H9 (cell line): ENCODE data around the gene FAM53B. TPM values are rescaled to one million over a fixed set of nuclear protein-coding genes. Genes with fewer than 3 reads are reported as not detected.

Source experiments
- DNase-seq: peaks from one replicate; pipeline ENCODE4 v3.0.0-alpha.2; 2017
- H2AFZ ChIP-seq: one replicate; pipeline ENCODE4 v1.6.1; 2013; ENCODE audit warnings: mild to moderate bottlenecking, low read length, control low read depth, moderate library complexity
- H2AK5ac ChIP-seq: 2 replicates; pipeline ENCODE4 v1.6.1; 2013; ENCODE audit warnings: low read length, control low read depth, mixed read lengths; ENCODE audit not compliant: insufficient read length
- H2BK120ac ChIP-seq: one replicate; pipeline ENCODE4 v1.6.1; 2013; ENCODE audit warnings: low read depth, mild to moderate bottlenecking, low read length, control low read depth, inconsistent platforms; ENCODE audit not compliant: poor library complexity, severe bottlenecking
- H2BK12ac ChIP-seq: 2 replicates; pipeline ENCODE4 v1.6.1; 2013; ENCODE audit warnings: low read length, control low read depth, mixed read lengths, low read depth; ENCODE audit not compliant: insufficient read length
- H2BK15ac ChIP-seq: 2 replicates; pipeline ENCODE4 v1.6.1; 2013; ENCODE audit warnings: low read depth, low read length, control low read depth
- H2BK20ac ChIP-seq: one replicate; pipeline ENCODE4 v1.6.1; 2013; ENCODE audit warnings: low read depth, mild to moderate bottlenecking, low read length, control low read depth, inconsistent platforms; ENCODE audit not compliant: poor library complexity, severe bottlenecking
- H2BK5ac ChIP-seq: 2 replicates; pipeline ENCODE4 v1.6.1; 2013; ENCODE audit warnings: low read length, control low read depth, mixed read lengths; ENCODE audit not compliant: insufficient read length
- H3K14ac ChIP-seq: 2 replicates; pipeline ENCODE4 v1.6.1; 2013; ENCODE audit warnings: low read length, control low read depth; ENCODE audit not compliant: insufficient read depth
- H3K18ac ChIP-seq: 2 replicates; pipeline ENCODE4 v1.6.1; 2013; ENCODE audit warnings: low read depth, mild to moderate bottlenecking, mixed read lengths, low read length, control low read depth; ENCODE audit not compliant: insufficient read length
- H3K23ac ChIP-seq: 2 replicates; pipeline ENCODE4 v1.6.1; 2013; ENCODE audit warnings: low read length, control low read depth, mixed read lengths, low read depth; ENCODE audit not compliant: insufficient read length
- H3K23me2 ChIP-seq: 2 replicates; pipeline ENCODE4 v1.6.1; 2013; ENCODE audit warnings: low read depth, mild to moderate bottlenecking, mixed read lengths, low read length, control low read depth; ENCODE audit not compliant: insufficient read length, poor library complexity, severe bottlenecking
- H3K27ac ChIP-seq: 2 replicates; pipeline ENCODE4 v1.5.1; 2013; ENCODE audit warnings: low read length, control low read depth, mixed read lengths, low read depth; ENCODE audit not compliant: insufficient read length
- H3K27me3 ChIP-seq: 2 replicates; pipeline ENCODE4 v1.6.1; 2013; ENCODE audit warnings: low read length, control low read depth, inconsistent platforms; ENCODE audit not compliant: insufficient read depth
- H3K4ac ChIP-seq: 2 replicates; pipeline ENCODE4 v1.6.1; 2013; ENCODE audit warnings: low read depth, mild to moderate bottlenecking, control low read depth, inconsistent platforms, low read length, moderate library complexity
- H3K4me1 ChIP-seq: 2 replicates; pipeline ENCODE4 v1.6.1; 2013; ENCODE audit warnings: low read length, control low read depth, inconsistent platforms; ENCODE audit not compliant: insufficient read depth
- H3K4me2 ChIP-seq: 2 replicates; pipeline ENCODE4 v1.6.1; 2013; ENCODE audit warnings: low read length, control low read depth, mixed read lengths; ENCODE audit not compliant: insufficient read length, insufficient read depth
- H3K56ac ChIP-seq: 2 replicates; pipeline ENCODE4 v1.6.1; 2013; ENCODE audit warnings: low read depth, mild to moderate bottlenecking, mixed read lengths, low read length, control low read depth; ENCODE audit not compliant: insufficient read length
- H3K79me1 ChIP-seq: 2 replicates; pipeline ENCODE4 v1.6.1; 2013; ENCODE audit warnings: low read depth, mild to moderate bottlenecking, moderate library complexity, low read length, control low read depth, inconsistent platforms; ENCODE audit not compliant: insufficient read depth, poor library complexity, severe bottlenecking
- H3K79me2 ChIP-seq: 2 replicates; pipeline ENCODE4 v1.6.1; 2013; ENCODE audit warnings: low read length, control low read depth, inconsistent platforms; ENCODE audit not compliant: insufficient read depth
- H3K9ac ChIP-seq: 2 replicates; pipeline ENCODE4 v1.6.1; 2013; ENCODE audit warnings: low read length, control low read depth, mixed read lengths; ENCODE audit not compliant: insufficient read length; ENCODE audit errors: extremely low read depth
- H3K9me3 ChIP-seq: one replicate; pipeline ENCODE4 v1.6.1; 2013; ENCODE audit warnings: low read depth, low read length, inconsistent platforms; ENCODE audit not compliant: control insufficient read depth
- H3T11ph ChIP-seq: one replicate; pipeline ENCODE4 v1.6.1; 2013; ENCODE audit warnings: mild to moderate bottlenecking, low read length, control low read depth, inconsistent platforms
- H4K20me1 ChIP-seq: one replicate; pipeline ENCODE4 v1.6.1; 2013; ENCODE audit not compliant: control insufficient read depth, insufficient read length, insufficient read depth
- H4K5ac ChIP-seq: 2 replicates; pipeline ENCODE4 v1.6.1; 2013; ENCODE audit warnings: low read depth, mild to moderate bottlenecking, mixed read lengths, low read length, control low read depth; ENCODE audit not compliant: insufficient read length
- H4K8ac ChIP-seq: replicated peaks from 2 replicates; pipeline ENCODE4 v1.6.1; 2013; ENCODE audit warnings: low read length, control low read depth, mixed read lengths, low read depth; ENCODE audit not compliant: insufficient read length
- H4K91ac ChIP-seq: 2 replicates; pipeline ENCODE4 v1.6.1; 2013; ENCODE audit warnings: low read depth, mild to moderate bottlenecking, moderate library complexity, mixed read lengths, low read length, control low read depth; ENCODE audit not compliant: insufficient read length
- H3K27ac Mint-ChIP-seq, 3 experiments: 2 replicates in 2 of 3; 3 replicates in 1 of 3; pipeline ENCODE4 v1.8.0; 2020 to 2021; ENCODE audit warnings: mixed read lengths in 3 of 3, mild to moderate bottlenecking in 1 of 3, moderate library complexity in 1 of 3
- H3K27me3 Mint-ChIP-seq: 2 replicates; pipeline ENCODE4 v1.8.0; 2021; ENCODE audit warnings: low read depth, mild to moderate bottlenecking, moderate library complexity, mixed read lengths
- H3K36me3 Mint-ChIP-seq, 3 experiments: 2 replicates in 2 of 3; 3 replicates in 1 of 3; pipeline ENCODE4 v1.8.0; 2020 to 2021; ENCODE audit warnings: low read depth in 3 of 3, mixed read lengths in 3 of 3; ENCODE audit not compliant: insufficient read depth in 1 of 3
- H3K4me1 Mint-ChIP-seq, 2 experiments: 2 replicates each; pipeline ENCODE4 v1.8.0; 2020; ENCODE audit warnings: mixed read lengths in 2 of 2
- H3K4me3 Mint-ChIP-seq, 2 experiments: 2 replicates in 1 of 2; 3 replicates in 1 of 2; pipeline ENCODE4 v1.8.0; 2020 to 2021; ENCODE audit warnings: mild to moderate bottlenecking in 2 of 2, mixed read lengths in 2 of 2, moderate library complexity in 1 of 2
- H3K9me3 Mint-ChIP-seq, 2 experiments: 2 replicates in 1 of 2; 3 replicates in 1 of 2; pipeline ENCODE4 v1.8.0; 2020; ENCODE audit warnings: mild to moderate bottlenecking in 2 of 2, mixed read lengths in 2 of 2, moderate library complexity in 1 of 2
- WGBS: extraction: QIAGEN DNeasy Blood & Tissue Kit; methylation state at CpG from one replicate; pipeline ENCODE4 v1.1.7; 2013; ENCODE audit warnings: missing lambda C conversion rate, low lambda C conversion rate, mixed read lengths; ENCODE audit not compliant: insufficient read length; ENCODE audit errors: extremely low coverage; 5-methylcytosine and 5-hydroxymethylcytosine counted together
- total RNA-seq: library from RNA; stranded (reverse); gene quantifications from 2 replicates; pipeline ENCODE4 v1.2.1, GENCODE V29; 2021
- TF ChIP-seq, protein P1 (sequence below): fragments of 200-600 bp; sonication (generic); conservative IDR thresholded peaks from 3 replicates; pipeline ENCODE4 v1.8.0; 2021; ENCODE audit warnings: antibody characterized with exemption, mild to moderate bottlenecking

The FAM53B gene
- total RNA-seq, 1 experiment from 2014 or later, result 11.5 TPM

DNA sequence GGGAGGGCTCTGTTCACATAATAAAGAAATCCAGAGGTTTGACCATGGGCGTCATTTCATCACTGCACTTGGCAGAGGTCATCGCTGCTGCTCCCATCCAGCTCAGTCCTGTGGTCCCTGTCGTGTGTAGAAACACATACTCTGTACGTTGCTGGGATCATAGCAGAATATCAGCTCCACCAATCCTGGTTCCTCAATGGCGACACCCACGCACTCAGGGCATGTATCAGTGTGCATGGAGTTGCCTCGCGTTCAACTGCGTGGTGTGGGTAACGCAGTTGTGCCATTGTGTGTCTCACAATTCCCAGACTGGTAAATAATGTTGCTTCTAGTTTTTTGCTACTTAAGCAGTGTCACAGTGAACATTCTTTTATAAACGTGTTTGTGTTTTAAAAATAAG, 171.4 kb downstream of the FAM53B start:
- Mint-ChIP-seq H3K4me3 (no peak overlapping the region), H3K9me3 (peaks cover 0 to 3% of the 10 kb centered on the region in 2 experiments; a peak in 1 of 5 replicates), H3K27me3 (no peaks in the 10 kb centered on the region; the same call in 1 of the 2 replicates), H3K4me1 (peaks cover 0 to 4% of the 10 kb centered on the region in 2 experiments; a peak in 2 of 4 replicates), H3K27ac (no peak overlapping the region), H3K36me3 (no peaks in the 10 kb centered on the region)
- Histone ChIP-seq H3K4me1 (no peaks in the 10 kb centered on the region), H3K4me2 (no peak overlapping the region), H3K27me3 (no peaks in the 10 kb centered on the region), H3K9ac (no peak overlapping the region), H2BK5ac (no peak overlapping the region), H3K23ac (no peak overlapping the region), H2BK12ac (no peak overlapping the region), H3K4ac (no peak overlapping the region), H2AK5ac (no peak overlapping the region), H2BK20ac (no peak overlapping the region), H4K5ac (no peak overlapping the region), H4K8ac (no peak overlapping the region), H3K79me2 (no peaks in the 10 kb centered on the region), H3K14ac (no peak overlapping the region), H4K20me1 (no peaks in the 10 kb centered on the region), H2BK15ac (no peak overlapping the region), H3K27ac (no peak overlapping the region), H2AFZ (no peak overlapping the region), H3K23me2 (no peaks in the 10 kb centered on the region), H3K9me3 (no peaks in the 10 kb centered on the region), H3K56ac (no peak overlapping the region), H2BK120ac (no peak overlapping the region), H3K18ac (no peak overlapping the region), H3T11ph (no peak overlapping the region), H3K79me1 (no peaks in the 10 kb centered on the region), H4K91ac (no peak overlapping the region)
- DNase-seq, result no peak
- WGBS, result no CpG with 5 or more reads among the region's 11 CpGs
- TF ChIP-seq, protein P1, sequence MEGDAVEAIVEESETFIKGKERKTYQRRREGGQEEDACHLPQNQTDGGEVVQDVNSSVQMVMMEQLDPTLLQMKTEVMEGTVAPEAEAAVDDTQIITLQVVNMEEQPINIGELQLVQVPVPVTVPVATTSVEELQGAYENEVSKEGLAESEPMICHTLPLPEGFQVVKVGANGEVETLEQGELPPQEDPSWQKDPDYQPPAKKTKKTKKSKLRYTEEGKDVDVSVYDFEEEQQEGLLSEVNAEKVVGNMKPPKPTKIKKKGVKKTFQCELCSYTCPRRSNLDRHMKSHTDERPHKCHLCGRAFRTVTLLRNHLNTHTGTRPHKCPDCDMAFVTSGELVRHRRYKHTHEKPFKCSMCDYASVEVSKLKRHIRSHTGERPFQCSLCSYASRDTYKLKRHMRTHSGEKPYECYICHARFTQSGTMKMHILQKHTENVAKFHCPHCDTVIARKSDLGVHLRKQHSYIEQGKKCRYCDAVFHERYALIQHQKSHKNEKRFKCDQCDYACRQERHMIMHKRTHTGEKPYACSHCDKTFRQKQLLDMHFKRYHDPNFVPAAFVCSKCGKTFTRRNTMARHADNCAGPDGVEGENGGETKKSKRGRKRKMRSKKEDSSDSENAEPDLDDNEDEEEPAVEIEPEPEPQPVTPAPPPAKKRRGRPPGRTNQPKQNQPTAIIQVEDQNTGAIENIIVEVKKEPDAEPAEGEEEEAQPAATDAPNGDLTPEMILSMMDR, result no peak
